Testis (tissue), 2 donors: ENCODE results near the gene ZBTB7A.

ENCODE experiments used
- CTCF ChIP-seq, 3 experiments: fragments of 450-650 bp in 2 of 3; fragments of 200-600 bp in 1 of 3; sonication (generic) in 1 of 3; IDR thresholded peaks; one replicate each; pipeline ENCODE4 v1.5.1; 2016 to 2019; ENCODE audit warnings: antibody characterized with exemption in 3 of 3, mild to moderate bottlenecking in 2 of 3, moderate library complexity in 1 of 3
- POLR2A ChIP-seq: fragments of 450-650 bp; IDR thresholded peaks from one replicate; pipeline ENCODE4 v1.6.1; 2017; ENCODE audit warnings: antibody characterized with exemption, mild to moderate bottlenecking, moderate library complexity

- TF ChIP-seq POLR2A = no peak
- TF ChIP-seq CTCF (IDR thresholded peaks at IDR 0.05) = no peak
Observed at GRCh38 chr19:4059453-4059871, 7.2 kb downstream of the ZBTB7A start.
